Naive thymus-derived CD4-positive, alpha-beta T cell (primary cell): ENCODE measurements around the gene RBMS3. TPM values are rescaled to one million over a fixed set of nuclear protein-coding genes. Genes with fewer than 3 reads are reported as not detected.

Source experiments
- ATAC-seq: fragments of 150-1000 bp; cut with Tn5 transposase; 2 replicates; pipeline ENCODE4 v1.10.0; 2021; ENCODE audit warnings: mild to moderate bottlenecking, moderate library complexity
- CTCF ChIA-PET: fragments of 350-600 bp; sonication (Branson Sonifier 250); formaldehyde crosslinking; loops from one replicate; lab custom pipeline; 2021; ENCODE audit warnings: antibody characterized with exemption; lab: Charles Lee
- POLR2A ChIA-PET: fragments of 350-600 bp; sonication (Branson Sonifier 250); formaldehyde crosslinking; loops from one replicate; lab custom pipeline; 2021; ENCODE audit warnings: antibody characterized with exemption, inconsistent platforms; lab: Charles Lee
- DNase-seq, 9 donors: peaks; one replicate each; pipeline versions ENCODE4 v3.0.0 to v3.0.0-alpha.2; 2020 to 2022; ENCODE audit warnings: mixed read lengths in 1 of 9
- H3K27ac ChIP-seq: one replicate; pipeline ENCODE4 v1.7.0; 2013; ENCODE audit warnings: mild to moderate bottlenecking, low read depth, low read length, moderate library complexity
- H3K27me3 ChIP-seq, 2 donors: one replicate each; pipeline ENCODE4 v1.7.0; 2013; ENCODE audit warnings: low read length in 2 of 2, mild to moderate bottlenecking in 2 of 2, moderate library complexity in 2 of 2; ENCODE audit not compliant: control insufficient read depth in 2 of 2, insufficient read depth in 2 of 2
- H3K36me3 ChIP-seq, 3 experiments: 1 replicate in 2 of 3; 2 replicates in 1 of 3; pipeline ENCODE4 v1.7.0; 2013; ENCODE audit warnings: low read length in 3 of 3, mild to moderate bottlenecking in 3 of 3, moderate library complexity in 1 of 3; ENCODE audit not compliant: insufficient read depth in 3 of 3, control insufficient read depth in 2 of 3
- H3K4me1 ChIP-seq, 2 donors: one replicate each; pipeline ENCODE4 v1.7.0; 2013; ENCODE audit warnings: low read length in 2 of 2, mild to moderate bottlenecking in 2 of 2, moderate library complexity in 1 of 2; ENCODE audit not compliant: control insufficient read depth in 2 of 2, insufficient read depth in 2 of 2
- H3K4me3 ChIP-seq: 2 replicates; pipeline ENCODE4 v1.7.0; 2013; ENCODE audit warnings: mild to moderate bottlenecking, low read length
- H3K9me3 ChIP-seq, 3 experiments: 1 replicate in 2 of 3; 2 replicates in 1 of 3; pipeline ENCODE4 v1.7.0; 2013; ENCODE audit warnings: low read length in 3 of 3; ENCODE audit not compliant: control insufficient read depth in 2 of 3
- H3K27ac Mint-ChIP-seq, 9 donors: one replicate each; pipeline ENCODE4 v1.8.0; 2020 to 2022; ENCODE audit warnings: mixed read lengths in 9 of 9, mild to moderate bottlenecking in 8 of 9, moderate library complexity in 5 of 9, inconsistent platforms in 2 of 9
- H3K27me3 Mint-ChIP-seq, 5 donors: one replicate each; pipeline ENCODE4 v1.8.0; 2021 to 2022; ENCODE audit warnings: mixed read lengths in 5 of 5, mild to moderate bottlenecking in 1 of 5
- H3K36me3 Mint-ChIP-seq, 5 donors: one replicate each; pipeline ENCODE4 v1.8.0; 2020 to 2022; ENCODE audit warnings: mixed read lengths in 5 of 5, mild to moderate bottlenecking in 3 of 5, inconsistent platforms in 1 of 5
- H3K4me1 Mint-ChIP-seq, 7 donors: one replicate each; pipeline ENCODE4 v1.8.0; 2020 to 2022; ENCODE audit warnings: mixed read lengths in 7 of 7, mild to moderate bottlenecking in 3 of 7, inconsistent platforms in 1 of 7
- H3K4me3 Mint-ChIP-seq, 10 donors: one replicate each; pipeline ENCODE4 v1.8.0; 2020 to 2022; ENCODE audit warnings: mild to moderate bottlenecking in 10 of 10, mixed read lengths in 10 of 10, moderate library complexity in 6 of 10, inconsistent platforms in 2 of 10
- H3K9me3 Mint-ChIP-seq, 11 donors: one replicate each; pipeline ENCODE4 v1.8.0; 2020 to 2022; ENCODE audit warnings: mixed read lengths in 11 of 11, mild to moderate bottlenecking in 4 of 11, inconsistent platforms in 1 of 11, moderate library complexity in 1 of 11
- intact Hi-C, 2 donors: fragments of 100-400 bp; cut with micrococcal nuclease; formaldehyde crosslinking; loops; one replicate each; pipeline ENCODE4 v1.15.1; 2023
- polyA plus RNA-seq, 2 donors: library from polyadenylated mRNA; unstranded; fragments of 300-500 nt; fragmentation: Illumina TruSeq; gene quantifications; one replicate each; pipeline ENCODE4 v1.2.3, GENCODE V29; 2021
- total RNA-seq, 6 experiments: library from RNA in 5 of 6; stranded (reverse) in 5 of 6; gene quantifications; 1 replicate in 5 of 6; 2 replicates in 1 of 6; pipeline ENCODE4 v1.2.3 and lab custom pipeline; 2021 to 2026

RBMS3 gene
- total and polyA plus RNA-seq, 7 experiments from 2014 or later, result 0.15 to 4.9 (median 0.49) TPM

GRCh38 chr3:29880809-29881208, 599.9 kb downstream of the RBMS3 start:
- H3K4me1 ChIP-seq, result no peaks in the 10 kb centered on the region
- ATAC-seq, result no peak
- no peak overlapping the region for H3K27ac Mint-ChIP-seq

DNA sequence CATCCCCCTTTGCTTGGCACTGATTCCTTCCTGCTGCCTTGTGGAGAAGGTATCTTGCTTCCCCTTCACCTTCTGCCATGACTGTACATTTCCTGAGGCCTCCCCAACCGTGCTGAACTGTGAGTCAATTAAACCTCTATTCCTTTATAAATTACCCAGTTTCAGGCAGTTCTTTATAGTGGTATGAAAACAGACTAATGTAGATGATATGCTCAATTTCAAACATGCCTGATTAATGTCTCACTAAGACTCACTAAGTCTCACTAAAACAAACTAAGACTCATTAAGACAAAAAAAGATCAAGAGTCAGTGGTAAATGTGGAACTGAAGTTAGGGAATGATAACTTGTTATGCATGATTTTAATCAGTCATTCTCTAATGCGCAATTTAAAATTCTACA, 606.6 kb downstream of the RBMS3 start:
- Mint-ChIP-seq H3K4me3 (no peak overlapping the region), H3K27ac (no peak overlapping the region), H3K36me3 (no peaks in the 10 kb centered on the region), H3K4me1 (no peaks in the 10 kb centered on the region), H3K27me3 (peaks cover 0 to 18% (median 9%) of the 10 kb centered on the region in 5 donors), H3K9me3 (no peaks in the 10 kb centered on the region)
- no peaks in the 10 kb centered on the region for H3K9me3 ChIP-seq
- no peak overlapping the region for H3K27ac ChIP-seq
- no peak for ATAC-seq
- intact Hi-C loops, result no loop called here
- no peaks in the 10 kb centered on the region for H3K27me3 ChIP-seq
- DNase-seq, result no peak
- H3K36me3 ChIP-seq, result no peaks in the 10 kb centered on the region
- POLR2A ChIA-PET, result no interaction called here
- no peak overlapping the region for H3K4me3 ChIP-seq
- CTCF ChIA-PET, result no interaction called here
- no peaks in the 10 kb centered on the region for H3K4me1 ChIP-seq

More at GRCh38 chr3:29880809-29881208, 599.9 kb downstream of the RBMS3 start:
- Mint-ChIP-seq H3K4me1 (no peaks in the 10 kb centered on the region), H3K9me3 (peaks cover 0 to 1% (median 0%) of the 10 kb centered on the region in 11 donors), H3K4me3 (no peak overlapping the region), H3K36me3 (no peaks in the 10 kb centered on the region), H3K27me3 (peaks cover 0 to 26% (median 23%) of the 10 kb centered on the region in 5 donors)
- Histone ChIP-seq H3K36me3 (no peaks in the 10 kb centered on the region), H3K27ac (no peak overlapping the region), H3K4me3 (no peak overlapping the region), H3K27me3 (no peaks in the 10 kb centered on the region), H3K9me3 (no peaks in the 10 kb centered on the region)
- POLR2A ChIA-PET, result no interaction called here
- intact Hi-C loops, result no loop called here
- CTCF ChIA-PET, result no interaction called here
- DNase-seq, result no peak

- intact Hi-C loops, result no loop called here
- Histone ChIP-seq H3K36me3 (no peaks in the 10 kb centered on the region), H3K4me3 (no peak overlapping the region), H3K27me3 (no peaks in the 10 kb centered on the region), H3K27ac (no peak overlapping the region), H3K9me3 (no peaks in the 10 kb centered on the region), H3K4me1 (no peaks in the 10 kb centered on the region)
- H3K36me3 Mint-ChIP-seq, result no peaks in the 10 kb centered on the region
- CTCF ChIA-PET, result no interaction called here
- DNase-seq, result no peak
- no peak for ATAC-seq
- H3K4me3 Mint-ChIP-seq, result no peak overlapping the region
- no peak overlapping the region for H3K27ac Mint-ChIP-seq
- POLR2A ChIA-PET, result no interaction called here
- no peaks in the 10 kb centered on the region for H3K4me1 Mint-ChIP-seq
- H3K27me3 Mint-ChIP-seq, result peaks cover 0 to 20% (median 4%) of the 10 kb centered on the region in 5 donors
- H3K9me3 Mint-ChIP-seq, result peaks cover 0 to 2% (median 0%) of the 10 kb centered on the region in 11 donors
Observed at GRCh38 chr3:29889215-29889614, 608.3 kb downstream of the RBMS3 start.

GRCh38 chr3:29890801-29891200, 609.9 kb downstream of the RBMS3 start:
- Mint-ChIP-seq H3K36me3 (no peaks in the 10 kb centered on the region), H3K27ac (no peak overlapping the region), H3K4me3 (no peak overlapping the region), H3K27me3 (peaks cover 0 to 12% (median 4%) of the 10 kb centered on the region in 5 donors), H3K9me3 (peaks cover 0 to 2% (median 0%) of the 10 kb centered on the region in 11 donors), H3K4me1 (no peaks in the 10 kb centered on the region)
- intact Hi-C loops, result no loop called here
- ChIA-PET CTCF (no interaction called here), POLR2A (no interaction called here)
- Histone ChIP-seq H3K4me1 (no peaks in the 10 kb centered on the region), H3K36me3 (no peaks in the 10 kb centered on the region), H3K4me3 (no peak overlapping the region), H3K27me3 (no peaks in the 10 kb centered on the region), H3K9me3 (no peaks in the 10 kb centered on the region), H3K27ac (no peak overlapping the region)
- ATAC-seq (no peak), DNase-seq (no peak)

- no peaks in the 10 kb centered on the region for H3K9me3 ChIP-seq
- ATAC-seq (no peak), DNase-seq (no peak)
- Mint-ChIP-seq H3K27me3 (peaks cover 0 to 26% (median 6%) of the 10 kb centered on the region in 5 donors), H3K9me3 (peaks cover 0 to 2% (median 0%) of the 10 kb centered on the region in 11 donors), H3K4me1 (no peaks in the 10 kb centered on the region), H3K27ac (no peak overlapping the region), H3K36me3 (no peaks in the 10 kb centered on the region), H3K4me3 (no peak overlapping the region)
- CTCF ChIA-PET, result no interaction called here
- H3K27ac ChIP-seq, result no peak overlapping the region
- intact Hi-C loops, result no loop called here
- no peaks in the 10 kb centered on the region for H3K27me3 ChIP-seq
- POLR2A ChIA-PET, result no interaction called here
- no peaks in the 10 kb centered on the region for H3K36me3 ChIP-seq
- H3K4me1 ChIP-seq, result no peaks in the 10 kb centered on the region
- no peak overlapping the region for H3K4me3 ChIP-seq
Observed at GRCh38 chr3:29892976-29893554, 612.2 kb downstream of the RBMS3 start.

DNA sequence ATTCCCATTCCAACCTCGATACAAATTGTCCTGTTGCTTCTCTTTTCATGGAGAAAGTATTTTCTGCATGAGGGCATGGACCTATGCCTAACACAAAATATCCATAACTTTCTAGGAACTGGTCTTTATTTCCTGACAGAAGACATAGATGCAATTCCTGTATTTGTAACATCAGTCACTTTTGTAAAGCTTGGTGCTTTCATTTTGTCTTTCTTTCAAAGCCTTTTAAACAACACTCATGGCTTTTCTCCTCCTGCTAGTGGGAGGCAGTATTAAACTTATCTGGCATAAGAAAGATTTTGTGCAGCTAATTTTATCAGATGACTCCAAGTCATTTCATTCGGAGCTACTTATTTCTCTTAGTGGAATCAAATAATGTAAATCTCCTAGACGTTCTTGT, 616.0 kb downstream of the RBMS3 start:
- H3K4me3 Mint-ChIP-seq, result no peak overlapping the region
- POLR2A ChIA-PET, result no interaction called here
- no peak for ATAC-seq
- no peaks in the 10 kb centered on the region for H3K36me3 Mint-ChIP-seq
- no peaks in the 10 kb centered on the region for H3K4me1 Mint-ChIP-seq
- no peaks in the 10 kb centered on the region for H3K27me3 ChIP-seq
- CTCF ChIA-PET, result no interaction called here
- peaks cover 0 to 2% (median 0%) of the 10 kb centered on the region in 11 donors for H3K9me3 Mint-ChIP-seq
- H3K36me3 ChIP-seq, result no peaks in the 10 kb centered on the region
- no peaks in the 10 kb centered on the region for H3K4me1 ChIP-seq
- peaks cover 0 to 27% (median 8%) of the 10 kb centered on the region in 5 donors for H3K27me3 Mint-ChIP-seq
- H3K27ac Mint-ChIP-seq, result no peak overlapping the region
- H3K9me3 ChIP-seq, result no peaks in the 10 kb centered on the region
- DNase-seq, result no peak
- intact Hi-C loops, result no loop called here
- no peak overlapping the region for H3K4me3 ChIP-seq
- no peak overlapping the region for H3K27ac ChIP-seq
